OCI-LY3 (cell line): ENCODE measurements around the gene UBE2G2.

ENCODE experiments used
- H2AFZ ChIP-seq: fragments of 200-600, 300-600 bp; shearing (Covaris generic); 2 replicates; pipeline ENCODE4 v1.6.0; 2014; ENCODE audit warnings: antibody characterized with exemption, low read depth, low read length
- H3K27ac ChIP-seq: fragments of 200-600, 300-600 bp; sonication (generic); 2 replicates; pipeline ENCODE4 v1.5.1; 2014; ENCODE audit warnings: mild to moderate bottlenecking, low read length, moderate library complexity, mixed read lengths
- H3K27me3 ChIP-seq: fragments of 200-600, 300-600 bp; sonication (generic); 2 replicates; pipeline ENCODE4 v1.6.1; 2014; ENCODE audit warnings: low read depth, low read length, mixed read lengths
- H3K36me3 ChIP-seq: fragments of 200-600, 300-600 bp; sonication (generic); replicated peaks from 2 replicates; pipeline ENCODE3; 2014; ENCODE audit warnings: low read depth, low read length, mixed read lengths
- H3K4me1 ChIP-seq: fragments of 300-600, 200-600 bp; sonication (generic); 2 replicates; pipeline ENCODE4 v1.6.1; 2014; ENCODE audit warnings: low read length, mixed read lengths
- H3K4me2 ChIP-seq: fragments of 200-600, 300-600 bp; sonication (generic); 2 replicates; pipeline ENCODE4 v1.6.1; 2014; ENCODE audit warnings: low read length, mixed read lengths
- H3K4me3 ChIP-seq: fragments of 300-600, 200-600 bp; sonication (generic); 2 replicates; pipeline ENCODE4 v1.5.1; 2014; ENCODE audit warnings: antibody characterized with exemption, mild to moderate bottlenecking, low read length, moderate library complexity
- H3K79me2 ChIP-seq: fragments of 300-600, 200-600 bp; shearing (Covaris generic); 2 replicates; pipeline ENCODE4 v1.6.1; 2014; ENCODE audit warnings: mild to moderate bottlenecking, low read length, mixed read lengths
- H3K9ac ChIP-seq: fragments of 300-600, 200-600 bp; shearing (Covaris generic); 2 replicates; pipeline ENCODE4 v1.6.0; 2014; ENCODE audit warnings: mild to moderate bottlenecking, low read length, moderate library complexity
- H3K9me3 ChIP-seq: fragments of 200-600, 300-600 bp; shearing (Covaris generic); 2 replicates; pipeline ENCODE4 v1.6.1; 2014; ENCODE audit warnings: low read length, mixed read lengths; ENCODE audit not compliant: insufficient read depth
- H4K20me1 ChIP-seq: fragments of 200-600, 300-600 bp; sonication (generic); 2 replicates; pipeline ENCODE4 v1.6.1; 2016; ENCODE audit warnings: low read length, mixed read lengths; ENCODE audit not compliant: insufficient read depth
- EZH2phosphoT487 ChIP-seq: fragments of 200-600 bp; shearing (Covaris generic); IDR thresholded peaks from 2 replicates; pipeline ENCODE4 v1.6.1; 2018; ENCODE audit warnings: antibody characterized with exemption, mixed run types, low read depth
- TF ChIP-seq, protein P1 (sequence below): fragments of 200-600, 300-600 bp; sonication (generic); IDR thresholded peaks from 2 replicates; pipeline ENCODE4 v1.5.1; 2014; ENCODE audit warnings: antibody characterized with exemption, low read length, low read depth

The UBE2G2 gene

GRCh38 chr21:44724196-44724595 lies 77.4 kb downstream of the UBE2G2 start:
- Histone ChIP-seq H3K4me3 (no peak overlapping the region), H3K9me3 (no peaks in the 10 kb centered on the region), H2AFZ (no peak overlapping the region), H3K4me2 (no peak overlapping the region), H3K4me1 (no peaks in the 10 kb centered on the region), H3K36me3 (no peaks in the 10 kb centered on the region), H3K79me2 (no peaks in the 10 kb centered on the region), H4K20me1 (no peaks in the 10 kb centered on the region), H3K27ac (no peak overlapping the region), H3K27me3 (0 out of 2 replicates have a peak, but pooled peaks cover 3% of the 10 kb centered on the region), H3K9ac (no peak overlapping the region)
- TF ChIP-seq EZH2phosphoT487 = no peak
- TF ChIP-seq, protein P1, sequence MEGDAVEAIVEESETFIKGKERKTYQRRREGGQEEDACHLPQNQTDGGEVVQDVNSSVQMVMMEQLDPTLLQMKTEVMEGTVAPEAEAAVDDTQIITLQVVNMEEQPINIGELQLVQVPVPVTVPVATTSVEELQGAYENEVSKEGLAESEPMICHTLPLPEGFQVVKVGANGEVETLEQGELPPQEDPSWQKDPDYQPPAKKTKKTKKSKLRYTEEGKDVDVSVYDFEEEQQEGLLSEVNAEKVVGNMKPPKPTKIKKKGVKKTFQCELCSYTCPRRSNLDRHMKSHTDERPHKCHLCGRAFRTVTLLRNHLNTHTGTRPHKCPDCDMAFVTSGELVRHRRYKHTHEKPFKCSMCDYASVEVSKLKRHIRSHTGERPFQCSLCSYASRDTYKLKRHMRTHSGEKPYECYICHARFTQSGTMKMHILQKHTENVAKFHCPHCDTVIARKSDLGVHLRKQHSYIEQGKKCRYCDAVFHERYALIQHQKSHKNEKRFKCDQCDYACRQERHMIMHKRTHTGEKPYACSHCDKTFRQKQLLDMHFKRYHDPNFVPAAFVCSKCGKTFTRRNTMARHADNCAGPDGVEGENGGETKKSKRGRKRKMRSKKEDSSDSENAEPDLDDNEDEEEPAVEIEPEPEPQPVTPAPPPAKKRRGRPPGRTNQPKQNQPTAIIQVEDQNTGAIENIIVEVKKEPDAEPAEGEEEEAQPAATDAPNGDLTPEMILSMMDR = no peak

DNA sequence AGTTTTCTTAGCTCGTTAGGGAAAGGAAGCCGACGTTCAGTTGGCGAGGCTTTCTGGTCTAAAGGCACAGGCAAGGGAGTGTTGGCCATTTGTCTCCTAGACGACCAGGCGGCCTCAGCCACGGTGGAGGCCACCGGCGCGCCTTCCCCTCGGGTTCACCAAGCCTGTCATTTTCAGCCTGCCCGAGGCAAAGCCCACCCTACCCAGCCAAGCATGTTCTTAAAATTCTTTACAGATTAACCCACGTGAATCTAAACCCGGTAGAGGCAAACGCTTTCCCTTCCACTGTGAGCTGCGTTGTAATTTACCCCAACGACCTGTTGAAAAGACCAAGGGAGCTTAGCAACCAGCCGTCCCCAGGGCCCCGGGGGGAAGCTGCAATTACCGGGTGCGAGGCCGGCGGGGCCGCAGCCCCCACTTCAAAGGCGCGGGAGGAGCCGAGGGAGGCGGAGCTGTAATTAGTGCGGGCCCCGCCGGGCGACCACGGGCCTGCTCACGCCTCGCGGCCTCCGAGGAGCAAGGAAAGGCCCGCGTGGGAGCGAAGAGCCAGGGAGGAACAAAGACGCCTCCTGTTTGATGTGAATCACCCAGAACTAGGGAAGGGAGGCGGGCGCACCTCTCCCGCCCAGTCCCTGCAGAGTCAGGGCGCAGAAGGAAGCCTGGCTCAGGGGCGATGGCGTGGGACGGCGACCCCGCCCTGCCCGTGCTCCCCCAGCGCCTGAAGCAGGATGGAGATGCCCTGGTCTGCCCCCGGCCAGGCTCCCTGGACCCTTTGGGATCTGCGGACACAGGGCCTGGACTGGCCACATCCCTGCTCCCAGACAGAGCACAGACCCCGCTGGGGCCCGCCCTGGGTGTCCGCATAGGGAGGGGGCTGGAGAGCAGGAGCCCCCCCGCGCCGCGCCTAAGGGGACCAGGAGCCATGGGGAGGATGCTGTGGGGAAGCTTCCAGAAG lies 78.2 kb downstream of the UBE2G2 start:
- H3K9me3 ChIP-seq = no peaks in the 10 kb centered on the region
- H3K79me2 ChIP-seq = no peaks in the 10 kb centered on the region
- no peak overlapping the region for H2AFZ ChIP-seq
- no peak overlapping the region for H3K4me3 ChIP-seq
- H3K36me3 ChIP-seq = no peaks in the 10 kb centered on the region
- no peaks in the 10 kb centered on the region for H3K4me1 ChIP-seq
- TF ChIP-seq, protein P1 = no peak
- TF ChIP-seq EZH2phosphoT487 = no peak
- no peaks in the 10 kb centered on the region for H4K20me1 ChIP-seq
- H3K27me3 ChIP-seq = 0 out of 2 replicates have a peak, but pooled peaks cover 3% of the 10 kb centered on the region
- no peak overlapping the region for H3K27ac ChIP-seq
- H3K9ac ChIP-seq = no peak overlapping the region
- no peak overlapping the region for H3K4me2 ChIP-seq

DNA sequence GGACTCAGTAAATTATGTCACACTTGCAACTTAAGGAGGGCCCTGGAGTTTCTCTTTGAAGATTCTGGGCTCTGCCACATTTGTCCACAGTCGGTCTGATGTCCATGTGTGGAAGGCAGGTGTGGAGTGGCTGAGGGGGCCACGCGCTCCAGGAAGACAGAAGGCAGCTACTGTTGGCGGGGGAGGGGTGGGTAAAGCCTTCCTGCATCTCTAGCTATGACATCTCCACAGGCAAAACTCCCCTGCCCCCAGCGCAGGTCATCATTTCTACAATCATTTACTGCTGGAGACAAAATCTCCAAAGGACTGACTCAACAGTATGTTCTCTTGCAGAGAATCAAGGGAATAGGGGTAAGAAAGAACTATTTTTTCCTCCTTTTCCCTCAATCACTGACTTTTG lies 78.9 kb downstream of the UBE2G2 start:
- H3K27ac ChIP-seq = no peak overlapping the region
- 0 out of 2 replicates have a peak, but pooled peaks cover 9% of the 10 kb centered on the region for H3K27me3 ChIP-seq
- H3K4me3 ChIP-seq = no peak overlapping the region
- no peaks in the 10 kb centered on the region for H3K36me3 ChIP-seq
- H3K4me1 ChIP-seq = no peaks in the 10 kb centered on the region
- H3K79me2 ChIP-seq = no peaks in the 10 kb centered on the region
- H2AFZ ChIP-seq = no peak overlapping the region
- no peaks in the 10 kb centered on the region for H4K20me1 ChIP-seq
- TF ChIP-seq, protein P1 = no peak
- TF ChIP-seq EZH2phosphoT487 = no peak
- H3K4me2 ChIP-seq = no peak overlapping the region
- no peak overlapping the region for H3K9ac ChIP-seq
- no peaks in the 10 kb centered on the region for H3K9me3 ChIP-seq

DNA sequence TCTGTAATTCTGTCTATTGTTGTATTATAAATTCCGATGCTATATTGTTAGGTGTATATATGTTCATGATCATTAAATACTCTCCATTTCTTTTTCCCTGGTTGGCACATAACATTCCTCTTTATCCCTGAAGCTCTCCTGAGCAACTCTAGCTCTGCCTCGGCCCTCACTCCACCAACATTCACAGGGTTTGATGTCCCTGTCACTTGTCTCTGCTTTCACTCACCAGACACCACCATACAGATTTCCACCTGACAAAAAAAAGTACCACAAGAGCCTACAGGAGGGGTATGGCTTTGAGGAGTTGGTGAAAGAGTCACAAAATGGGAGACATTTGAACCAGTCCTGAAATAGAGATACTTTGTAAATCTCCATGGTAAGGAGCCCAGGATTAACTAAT lies 81.5 kb downstream of the UBE2G2 start:
- Histone ChIP-seq H3K27ac (no peak overlapping the region), H3K9me3 (no peaks in the 10 kb centered on the region), H3K79me2 (no peaks in the 10 kb centered on the region), H4K20me1 (no peaks in the 10 kb centered on the region), H3K4me2 (no peak overlapping the region), H3K9ac (no peak overlapping the region), H3K36me3 (no peaks in the 10 kb centered on the region), H3K4me3 (no peak overlapping the region), H3K27me3 (0 out of 2 replicates have a peak, but pooled peaks cover 7% of the 10 kb centered on the region), H3K4me1 (no peaks in the 10 kb centered on the region), H2AFZ (no peak overlapping the region)
- TF ChIP-seq EZH2phosphoT487 = no peak
- TF ChIP-seq, protein P1 = no peak
